ENCODE data around the gene GNAO1. TPM values are rescaled to one million over a fixed set of nuclear protein-coding genes. Genes with fewer than 3 reads are reported as not detected.

The GNAO1 gene
- total and polyA plus RNA-seq, 9 of the 15 experiments (the other 6 are each of a cell fraction or from before 2014, with no cell fraction given), result 0.07 to 0.42 (median 0.08) TPM; not detected in 5

GRCh38 chr16:56221995-56222394 lies 30.7 kb downstream of the GNAO1 start:
- DNase-seq (ENCODE audit: extremely low read depth in 1 of 4, low spot score in 3 of 4) (no peak), ATAC-seq (no peak), FAIRE-seq (no peak)
- Histone ChIP-seq H3K27me3 (ENCODE audit: control insufficient read depth in 2 of 2, insufficient read depth in 2 of 2, low read length in 2 of 2) (peaks cover 5 to 18% of the 10 kb centered on the region in 2 experiments), H2AFZ (ENCODE audit: low read depth, low read length) (no peak overlapping the region), H3K36me3 (ENCODE audit: control insufficient read depth, insufficient read depth, low read length) (no peaks in the 10 kb centered on the region), H3K9ac (ENCODE audit: insufficient read depth in 1 of 2, low read depth in 2 of 2, low read length in 2 of 2) (no peak overlapping the region), H3K4me2 (ENCODE audit: insufficient read depth, low read length) (no peak overlapping the region), H3K4me3 (no peak overlapping the region), H3K79me2 (ENCODE audit: control insufficient read depth, insufficient read depth, low read length) (no peaks in the 10 kb centered on the region), H3K27ac (ENCODE audit: extremely low read depth, low read depth, low read length) (no peak overlapping the region), H4K20me1 (replicated peaks; ENCODE audit: control insufficient read depth, insufficient read depth, low read length) (0 out of 2 replicates have a peak, but pooled peaks cover 4% of the 10 kb centered on the region), H3K9me1 (ENCODE audit: control insufficient read depth, insufficient read depth, low read length) (no peaks in the 10 kb centered on the region), H3K9me3 (replicated peaks; ENCODE audit: control insufficient read depth, insufficient read depth, low read depth, low read length) (no peaks in the 10 kb centered on the region), H3K4me1 (replicated peaks in 1 of 2; ENCODE audit: control insufficient read depth in 2 of 2, insufficient read depth in 2 of 2, low read length in 2 of 2) (no peaks in the 10 kb centered on the region)
- intact Hi-C loops (cut with micrococcal nuclease), result no loop called here
- POLR2A ChIA-PET, result interaction anchor here (1.0 to 1.2 kb wide), 2 partner anchors 11 to 21 kb away, joined by 3 read pairs; no protein-coding TSS in a partner anchor
- in situ Hi-C loops (cut with MboI), result no loop called here
- WGBS (ENCODE audit: insufficient coverage, low coverage, missing lambda C conversion rate), result 0% methylated on average over 2 of the region's 2 CpGs
- no TSS peak for BruUV-seq (replicated peaks)
- CTCF ChIA-PET (ENCODE audit: low intra/inter-chr PET ratio), result no interaction called here
- TF ChIP-seq ZBTB34 (CRISPR knock-in tag; IDR thresholded peaks at IDR 0.05) (no peak), NFYB (IDR thresholded peaks at IDR 0.05; ENCODE audit: extremely low read depth, insufficient read length) (no peak), RNF219 (CRISPR knock-in tag; IDR thresholded peaks at IDR 0.05) (no peak), TCFL5 (CRISPR knock-in tag; conservative IDR thresholded peaks at IDR 0.05) (no peak), RUNX1 (IDR thresholded peaks at IDR 0.05; ENCODE audit: low read depth) (no peak), ZNF780A (CRISPR knock-in tag; IDR thresholded peaks at IDR 0.05) (no peak), ZEB2 (IDR thresholded peaks at IDR 0.05) (no peak), CREB3L1 (IDR thresholded peaks at IDR 0.05; ENCODE audit: borderline replicate concordance, low read depth) (no peak), PTBP1 (IDR thresholded peaks at IDR 0.05; ENCODE audit: low read depth, low read length) (no peak), ZNF224 (CRISPR knock-in tag; IDR thresholded peaks at IDR 0.05) (no peak), PREB (CRISPR knock-in tag; IDR thresholded peaks at IDR 0.05) (no peak), FOXJ3 (CRISPR knock-in tag; IDR thresholded peaks at IDR 0.05) (no peak), PPARD (CRISPR knock-in tag; IDR thresholded peaks at IDR 0.05) (no peak), ZBTB8A (IDR thresholded peaks at IDR 0.05; ENCODE audit: partially characterized antibody) (no peak), KDM4B (IDR thresholded peaks at IDR 0.05; ENCODE audit: borderline replicate concordance in 2 of 2, low read depth in 1 of 2) (no peak), MBD2 (IDR thresholded peaks at IDR 0.05; ENCODE audit: borderline replicate concordance, low read depth) (no peak), ZSCAN29 (IDR thresholded peaks at IDR 0.05) (no peak)
